ENCODE data around the gene CCL27.
A peak's percentile ranks its signal among the peaks of the same experiment; 100 is the strongest.

Gene CCL27

GRCh38 chr9:34627716-34628655 lies 34.5 kb downstream of the CCL27 start:
- no peak for DNase-seq (ENCODE audit: low spot score)

- DNase-seq (ENCODE audit: low spot score) = no peak
Observed at GRCh38 chr9:34625186-34625486, 37.3 kb downstream of the CCL27 start.

GRCh38 chr9:34624475-34625185 lies 37.8 kb downstream of the CCL27 start:
- no peak for DNase-seq (ENCODE audit: low spot score)

GRCh38 chr9:34623374-34624235 lies 38.9 kb downstream of the CCL27 start:
- DNase-seq (ENCODE audit: low spot score) = no peak

GRCh38 chr9:34620061-34620994 lies 42.1 kb downstream of the CCL27 start, which contains the start of gene DCTN3:
Gene DCTN3 (minus strand): TSS chr9:34620495. CDS start chr9:34620464, 31 bp downstream.
- peak; percentile 95 for DNase-seq (ENCODE audit: low spot score)

GRCh38 chr9:34615132-34615531 lies 47.3 kb downstream of the CCL27 start:
- DNase-seq (ENCODE audit: low spot score) = no peak

- peak; percentile 82 for DNase-seq (ENCODE audit: low spot score)
Observed at GRCh38 chr9:34612788-34613390, 49.6 kb downstream of the CCL27 start.

All from D341Med (cell line).